H7 (cell line): ENCODE measurements around the gene ACIN1. TPM values are rescaled to one million over a fixed set of nuclear protein-coding genes. Genes with fewer than 3 reads are reported as not detected.
"Not testable (repeated sequence)": the region's sequence is repeated elsewhere in the genome, so short reads cannot be mapped to it uniquely, and the experiment has no call there.

ENCODE experiments used
- DNase-seq: peaks from one replicate; pipeline ENCODE4 v3.0.0; 2012
- H3K27me3 ChIP-seq: 2 replicates; pipeline ENCODE4 v1.6.0; 2011; ENCODE audit warnings: mild to moderate bottlenecking, low read length; ENCODE audit not compliant: control insufficient read depth, insufficient read depth
- H3K36me3 ChIP-seq: replicated peaks from 2 replicates; pipeline ENCODE4 v1.5.1; 2011; ENCODE audit warnings: low read length; ENCODE audit not compliant: control insufficient read depth, insufficient read depth
- H3K4me3 ChIP-seq: 2 replicates; pipeline ENCODE4 v1.5.1; 2011; ENCODE audit warnings: low read depth, mild to moderate bottlenecking, control low read depth, low read length, moderate library complexity; ENCODE audit not compliant: insufficient read depth
- total RNA-seq: library from RNA; depleted of rRNA; stranded (reverse); fragments of >200 nt; shearing (Covaris generic); gene quantifications from 2 replicates; pipeline ENCODE4 v1.2.3, GENCODE V29; 2014

The ACIN1 gene
- total RNA-seq, 1 experiment from 2014 or later = 89.5 TPM

DNA sequence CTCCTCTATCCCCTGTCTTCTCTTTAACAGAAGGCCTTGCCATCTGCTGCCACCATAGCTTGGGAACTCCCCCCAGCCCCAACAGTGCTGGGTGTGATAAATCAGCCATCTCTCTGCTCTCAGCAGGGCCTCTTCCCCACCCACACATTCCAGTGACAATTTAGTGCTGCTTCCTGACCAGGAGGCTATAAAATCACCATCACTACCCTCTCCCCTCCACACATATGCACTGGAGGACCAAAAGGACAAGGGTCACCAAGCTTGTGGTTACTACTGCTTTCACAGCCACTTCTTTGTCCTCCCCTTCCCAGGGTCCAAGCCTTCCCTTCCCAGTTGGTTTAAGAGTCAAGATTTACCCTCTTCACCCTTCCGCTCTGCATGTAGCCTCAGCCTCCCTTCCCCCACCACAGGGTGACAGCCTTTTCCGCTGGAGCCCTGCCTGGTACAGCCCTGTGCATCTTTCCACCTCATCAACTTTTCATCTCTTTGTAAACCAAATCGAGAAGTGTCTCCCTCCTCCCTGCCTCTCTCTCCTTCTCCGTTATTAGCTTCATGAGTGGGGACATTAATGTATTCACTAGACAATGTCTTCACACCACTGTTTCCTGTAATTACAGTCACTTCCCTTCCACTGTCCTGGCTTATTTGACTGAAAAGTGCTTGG lies 69.7 kb downstream of the ACIN1 start:
- no peaks in the 10 kb centered on the region for H3K27me3 ChIP-seq

DNA sequence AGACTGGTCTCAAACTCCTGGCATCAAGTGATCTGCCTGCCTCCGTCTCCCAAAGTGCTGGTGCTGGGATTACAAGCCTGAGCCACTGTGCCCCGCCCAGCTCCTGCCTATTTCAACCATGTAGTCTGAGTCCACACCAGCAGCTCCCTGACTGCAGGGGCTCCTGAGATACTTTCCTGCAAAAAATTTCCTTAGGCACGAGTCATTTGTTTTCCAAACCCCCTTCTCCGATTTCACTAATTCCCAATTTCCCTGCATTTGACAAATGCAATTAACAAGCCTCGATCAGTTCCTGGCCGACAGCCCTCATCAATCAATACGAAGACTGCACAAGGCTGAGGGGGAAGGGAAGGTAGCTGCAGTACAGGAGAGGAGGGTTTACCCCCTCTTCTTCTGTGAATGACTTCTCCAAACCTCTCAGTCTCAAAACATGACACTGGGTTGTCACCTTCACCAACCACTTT lies 70.3 kb downstream of the ACIN1 start:
- DNase-seq = no peak

More for the DNA sequence above, 69.7 kb downstream of the ACIN1 start:
- H3K36me3 ChIP-seq = peaks cover 12% of the 10 kb centered on the region
- no peak overlapping the region for H3K4me3 ChIP-seq
- DNase-seq = no peak

GRCh38 chr14:23023795-23024152 lies 71.2 kb downstream of the ACIN1 start:
- peaks cover 8% of the 10 kb centered on the region for H3K36me3 ChIP-seq
- DNase-seq = no peak
- H3K27me3 ChIP-seq = no peaks in the 10 kb centered on the region
- H3K4me3 ChIP-seq = no peak overlapping the region

More for the DNA sequence above, 70.3 kb downstream of the ACIN1 start:
- Histone ChIP-seq H3K27me3 (no peaks in the 10 kb centered on the region), H3K4me3 (no peak overlapping the region), H3K36me3 (peaks cover 12% of the 10 kb centered on the region)

- Histone ChIP-seq H3K4me3 (no peak overlapping the region), H3K36me3 (peaks cover 6% of the 10 kb centered on the region), H3K27me3 (no peaks in the 10 kb centered on the region)
- no peak for DNase-seq
These were observed 71.7 kb downstream of the ACIN1 start for GRCh38 chr14:23023022-23023794.

DNA sequence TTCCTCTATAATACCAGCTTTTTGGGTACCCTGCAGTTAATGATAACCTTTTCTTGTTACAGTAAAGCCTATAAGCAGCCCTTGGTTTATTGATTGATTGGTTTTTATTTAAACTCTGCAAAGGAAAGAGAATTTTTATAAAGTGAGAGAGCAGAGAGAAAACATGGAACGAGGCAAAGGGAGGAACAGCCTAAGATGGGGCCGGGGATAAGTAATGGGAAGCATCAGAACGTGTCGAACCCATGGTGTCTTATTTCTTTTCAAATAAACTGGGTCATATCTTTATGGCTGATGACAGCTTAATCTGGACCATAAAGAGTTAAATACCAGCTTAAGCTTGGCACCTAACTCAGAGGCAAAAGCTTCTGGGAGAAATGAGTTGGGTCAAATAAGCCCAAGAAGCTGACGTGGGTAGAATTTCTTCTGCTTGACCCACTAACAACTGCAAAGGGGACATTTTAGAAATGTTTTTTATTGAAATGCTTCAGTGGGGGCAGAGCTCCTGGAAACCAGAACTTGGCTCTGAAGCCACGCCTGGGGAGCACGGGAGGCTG lies 73.0 kb downstream of the ACIN1 start:
- Histone ChIP-seq H3K4me3 (no peak overlapping the region), H3K27me3 (no peaks in the 10 kb centered on the region), H3K36me3 (peaks cover 6% of the 10 kb centered on the region)
- DNase-seq = no peak

DNA sequence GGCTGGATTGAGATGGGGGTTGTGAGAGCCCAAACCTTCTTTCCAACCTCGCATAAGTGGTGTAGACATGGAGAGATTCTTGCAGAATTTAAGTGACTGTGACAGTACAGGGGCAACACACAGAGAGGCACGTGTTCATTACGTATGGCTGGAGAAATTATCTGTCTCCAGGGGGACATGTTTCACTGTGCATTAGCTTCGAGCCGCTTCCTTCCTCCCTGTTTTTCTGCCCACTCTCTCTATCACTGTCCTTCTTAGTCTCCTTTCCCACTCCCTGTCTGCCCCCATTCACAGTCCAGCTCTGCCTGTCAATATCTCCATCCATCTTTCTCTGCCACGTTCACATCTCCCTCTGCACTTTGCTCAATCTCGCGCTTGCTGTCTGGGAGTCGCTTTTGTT lies 73.5 kb downstream of the ACIN1 start:
- Histone ChIP-seq H3K36me3 (peaks cover 6% of the 10 kb centered on the region), H3K4me3 (no peak overlapping the region), H3K27me3 (no peaks in the 10 kb centered on the region)
- DNase-seq = no peak

DNA sequence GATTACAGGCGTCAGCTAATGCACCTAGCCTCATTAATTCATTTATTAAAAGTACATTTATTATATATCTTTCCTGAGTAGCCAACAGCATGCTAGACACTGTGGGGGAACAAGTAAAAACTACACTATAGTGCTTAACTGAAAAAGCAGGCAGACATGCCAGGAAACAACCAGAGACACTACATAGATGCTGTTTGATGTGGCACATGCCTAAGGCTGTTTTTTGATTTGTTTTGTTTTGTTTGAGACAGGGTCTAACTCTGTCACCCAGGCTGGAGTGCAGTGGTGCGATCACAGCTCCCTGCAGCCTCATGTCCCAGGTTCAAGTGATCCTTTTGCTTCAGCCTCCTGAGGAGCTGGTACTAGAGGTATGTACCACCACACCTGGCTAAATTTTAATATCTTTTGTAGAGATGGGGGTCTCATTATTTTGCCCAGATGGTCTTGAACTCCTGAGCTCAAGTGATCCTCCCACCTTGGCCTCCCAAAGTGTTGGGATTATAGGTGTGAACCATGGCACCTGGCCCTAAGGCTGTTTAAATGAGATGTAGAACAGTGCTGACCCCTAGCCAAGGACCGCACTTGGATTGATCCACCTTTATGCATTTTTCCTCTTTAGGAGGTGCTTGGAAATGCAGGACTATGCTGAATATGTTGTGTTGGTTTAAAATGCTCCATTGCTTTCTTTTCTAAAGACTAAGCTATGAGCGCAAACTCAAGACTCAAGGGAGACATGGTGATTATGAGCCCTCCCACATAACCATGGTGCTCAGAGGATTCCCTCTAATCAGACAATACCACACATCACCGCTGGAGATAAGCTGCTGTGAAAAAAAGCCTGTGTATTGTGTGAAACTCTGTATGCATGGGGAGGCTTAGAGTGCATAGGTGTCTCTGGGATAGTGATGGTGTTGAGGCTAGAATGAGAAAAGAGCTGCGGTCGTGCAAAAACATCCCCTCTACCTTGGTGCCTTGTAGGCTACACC lies 74.5 kb downstream of the ACIN1 start:
- Histone ChIP-seq H3K36me3 (no peaks in the 10 kb centered on the region; the same call in none of the 2 replicates), H3K27me3 (no peaks in the 10 kb centered on the region), H3K4me3 (no peak overlapping the region)
- no peak for DNase-seq

GRCh38 chr14:23018107-23018506 lies 76.8 kb downstream of the ACIN1 start:
- Histone ChIP-seq H3K36me3 (no peaks in the 10 kb centered on the region; the same call in none of the 2 replicates), H3K27me3 (no peaks in the 10 kb centered on the region), H3K4me3 (no peak overlapping the region)
- DNase-seq = no peak

DNA sequence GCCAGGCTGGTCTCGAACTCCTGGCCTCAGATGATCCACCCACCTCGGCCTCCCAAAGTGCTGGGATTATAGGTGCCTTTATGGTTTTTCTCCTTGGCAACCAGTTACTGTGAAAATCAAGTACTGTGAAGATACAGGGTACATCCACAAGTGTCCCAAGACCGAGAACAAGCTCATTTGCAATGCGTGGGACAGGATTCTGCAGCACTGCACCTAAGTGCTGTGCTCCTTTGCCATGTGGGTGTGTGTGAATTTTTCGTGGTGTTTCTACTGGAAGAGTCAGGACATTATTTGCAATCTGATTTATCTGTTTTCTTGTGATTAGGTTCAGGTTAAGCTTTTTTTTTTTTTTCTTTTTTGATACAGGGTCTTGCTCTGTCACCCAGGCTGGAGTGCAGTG lies 77.8 kb downstream of the ACIN1 start:
- DNase-seq = no peak
- H3K36me3 ChIP-seq = no peaks in the 10 kb centered on the region; the same call in 1 of the 2 replicates
- H3K4me3 ChIP-seq = no peak overlapping the region
- H3K27me3 ChIP-seq = no peaks in the 10 kb centered on the region

DNA sequence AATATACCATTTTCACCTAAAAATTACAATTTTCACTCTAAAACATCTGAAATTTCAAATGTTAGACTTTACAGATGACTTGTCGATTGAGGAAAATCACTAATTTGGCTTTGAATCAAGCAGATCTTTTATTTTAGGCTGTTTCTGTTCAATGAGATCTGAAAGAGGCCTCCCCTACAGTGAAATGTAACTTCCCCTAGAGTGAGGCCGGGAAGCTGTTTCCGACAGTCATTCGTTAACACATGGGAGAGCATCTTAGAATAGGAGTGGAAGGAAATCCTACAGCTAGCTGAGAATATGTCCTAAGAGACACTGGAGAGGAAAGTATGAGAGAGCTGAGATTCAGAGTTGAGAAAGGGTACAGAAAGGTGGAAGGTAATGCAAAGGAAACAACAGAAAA lies 79.3 kb downstream of the ACIN1 start:
- Histone ChIP-seq H3K36me3 (no peaks in the 10 kb centered on the region; the same call in 1 of the 2 replicates), H3K4me3 (no peak overlapping the region), H3K27me3 (no peaks in the 10 kb centered on the region)
- DNase-seq = no peak

DNA sequence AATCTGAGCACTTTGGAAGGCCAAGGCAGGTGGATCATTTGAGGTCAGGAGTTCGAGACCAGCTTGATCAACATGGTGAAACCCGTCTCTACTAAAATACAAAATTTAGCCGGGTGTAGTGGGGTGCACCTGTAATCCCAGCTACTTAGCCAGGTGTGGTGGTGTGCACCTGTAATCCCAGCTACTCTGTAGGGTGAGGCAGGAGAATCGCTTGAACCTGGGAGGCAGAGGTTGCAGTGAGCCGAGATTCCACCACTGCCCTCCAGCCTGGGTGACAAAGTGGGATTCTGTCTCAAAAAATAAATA lies 81.2 kb downstream of the ACIN1 start:
- not testable (repeated sequence) for H3K27me3 ChIP-seq, H3K4me3 ChIP-seq, H3K36me3 ChIP-seq, DNase-seq

- Histone ChIP-seq H3K27me3 (no peaks in the 10 kb centered on the region), H3K4me3 (no peak overlapping the region), H3K36me3 (no peaks in the 10 kb centered on the region)
- no peak for DNase-seq
These were observed 81.7 kb downstream of the ACIN1 start for GRCh38 chr14:23013054-23013748.

DNA sequence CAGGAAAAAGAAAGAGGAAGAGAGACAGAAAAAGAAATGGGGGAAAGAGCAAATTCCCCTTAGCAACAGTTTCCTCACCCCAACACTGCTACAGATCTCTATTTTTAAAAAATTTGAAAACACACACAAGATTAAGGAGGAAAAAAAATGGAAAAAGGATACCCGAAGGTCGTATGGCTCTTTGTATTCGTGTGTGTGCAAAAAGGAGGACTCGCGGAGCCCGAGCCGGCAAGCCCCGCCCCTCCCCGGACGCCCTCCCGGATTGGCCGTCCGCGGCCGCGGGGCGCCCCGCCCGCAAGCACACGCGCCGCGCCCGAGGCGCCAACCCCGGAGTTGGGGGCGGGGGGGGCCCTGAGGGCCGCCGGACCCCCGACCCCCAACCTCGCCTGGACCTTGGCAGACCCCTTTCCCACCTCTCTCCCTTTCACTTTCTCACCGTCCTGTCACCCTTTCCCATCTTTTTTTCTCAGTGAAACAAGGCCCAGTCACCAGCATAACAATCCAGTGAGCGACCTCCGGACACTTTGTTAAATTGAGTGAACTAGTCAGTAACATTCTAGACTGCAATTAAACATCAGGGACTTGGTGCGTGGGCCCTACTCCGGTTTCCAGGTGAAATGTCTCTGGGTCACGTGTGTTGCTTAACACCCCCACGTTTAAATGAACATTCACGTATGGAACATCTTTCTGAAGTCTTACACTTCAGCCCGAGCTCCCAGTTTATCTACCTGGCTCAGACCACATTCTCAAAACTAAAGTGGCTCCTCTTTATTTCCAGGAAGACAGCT lies 84.8 kb downstream of the ACIN1 start, which contains the start of gene C14orf93:
Gene C14orf93, minus strand, starts transcription at position 205 of the 788 bp plus-strand sequence. CDS start 11,120 bp downstream, outside the sequence.
- peak; percentile 96 for DNase-seq
- Histone ChIP-seq H3K36me3 (no peaks in the 10 kb centered on the region), H3K27me3 (no peaks in the 10 kb centered on the region), H3K4me3 (peak within 1 kb of the TSS; percentile 56)
